HCT116 (cell line): ENCODE data around the gene TRMT61B. TPM values are rescaled to one million over a fixed set of nuclear protein-coding genes. Genes with fewer than 3 reads are reported as not detected.

Source experiments
- ATAC-seq: fragments of 200-7000 bp; cut with Tn5 transposase; 2 replicates; pipeline ENCODE4 v1.9.1; 2020; ENCODE audit warnings: mild to moderate bottlenecking, moderate library complexity
- Bru-seq: library from RNA; stranded (reverse); fragments of 400-500 nt; gene quantifications from one replicate; lab custom pipeline; 2021; lab: Mats Ljungman, UMichigan
- BruChase-seq, 2 experiments: library from RNA; stranded (reverse); fragments of 400-500 nt; gene quantifications; one replicate each; lab custom pipeline; 2021; lab: Mats Ljungman, UMichigan
- BruUV-seq: library from RNA; stranded (reverse); fragments of 400-500 nt; replicated peaks from 2 replicates; lab custom pipeline; 2021; lab: Mats Ljungman, UMichigan
- CTCF ChIA-PET: fragments of 300-600 bp; sonication (Branson Sonifier 250); formaldehyde crosslinking; loops from one replicate; lab custom pipeline; 2021; ENCODE audit warnings: antibody characterized with exemption; lab: Charles Lee
- POLR2A ChIA-PET: fragments of 300-600, 350-600 bp; sonication (Branson Sonifier 250); formaldehyde crosslinking; loops from one replicate; lab custom pipeline; 2021; ENCODE audit warnings: antibody characterized with exemption; lab: Charles Lee
- RAD21 ChIA-PET, 2 experiments: fragments of 300-600 bp; sonication (Branson Sonifier 250); formaldehyde crosslinking; loops; one replicate each; lab custom pipeline; 2023; ENCODE audit warnings: low total read pairs in 2 of 2; ENCODE audit not compliant: uncharacterized antibody in 2 of 2, unreplicated experiment in 2 of 2, low non-redundant PET in 1 of 2; lab: Charles Lee
- DNase-seq: peaks from one replicate; pipeline ENCODE4 v3.0.0-alpha.2; 2010; ENCODE audit warnings: low read depth, low spot score
- H2AFZ ChIP-seq: fragments of 200-600 bp; shearing (Covaris generic), sonication (generic); 2 replicates; pipeline ENCODE4 v1.6.1; 2017; ENCODE audit warnings: low read depth, mixed run types, mixed read lengths, antibody characterized with exemption, low read length; ENCODE audit not compliant: poor library complexity, severe bottlenecking
- H3K27ac ChIP-seq: 2 replicates; pipeline ENCODE4 v1.5.1; 2012; ENCODE audit warnings: low read depth, low read length
- H3K27me3 ChIP-seq: fragments of 200-600 bp; sonication (generic); 2 replicates; pipeline ENCODE4 v1.6.1; 2016; ENCODE audit warnings: mixed run types, low read length, mixed read lengths; ENCODE audit not compliant: insufficient read depth
- H3K36me3 ChIP-seq, 2 experiments: fragments of 200-500 bp in 1 of 2; fragments of 200-600 bp in 1 of 2; sonication (Bioruptor generic) in 1 of 2; sonication (generic) in 1 of 2; 2 replicates each; pipeline versions ENCODE4 v1.5.1 to v1.6.1; 2014 to 2016; ENCODE audit warnings: low read length in 2 of 2, inconsistent platforms in 1 of 2, mixed read lengths in 1 of 2, mixed run types in 1 of 2; ENCODE audit not compliant: insufficient read depth in 2 of 2, control insufficient read depth in 1 of 2
- H3K4me1 ChIP-seq, 2 experiments: fragments of 200-600 bp in 1 of 2; sonication (generic) in 1 of 2; 2 replicates each; pipeline versions ENCODE4 v1.5.1 to v1.6.1; 2012 to 2017; ENCODE audit warnings: low read length in 2 of 2, inconsistent platforms in 1 of 2, mild to moderate bottlenecking in 1 of 2, mixed read lengths in 1 of 2, mixed run types in 1 of 2, moderate library complexity in 1 of 2; ENCODE audit not compliant: insufficient read depth in 2 of 2, control insufficient read depth in 1 of 2
- H3K4me2 ChIP-seq: fragments of 200-600 bp; sonication (generic); 2 replicates; pipeline ENCODE4 v1.6.1; 2017; ENCODE audit warnings: mixed run types, low read length, mixed read lengths
- H3K4me3 ChIP-seq, 2 experiments: fragments of 200-600 bp in 1 of 2; sonication (generic) in 1 of 2; replicated peaks in 1 of 2; 2 replicates each; pipeline ENCODE4 v1.5.1; 2011 to 2016; ENCODE audit warnings: low read length in 2 of 2, control low read depth in 1 of 2, low read depth in 1 of 2, mild to moderate bottlenecking in 1 of 2, mixed read lengths in 1 of 2, mixed run types in 1 of 2
- H3K79me2 ChIP-seq: fragments of 200-600 bp; sonication (generic); 2 replicates; pipeline ENCODE4 v1.6.1; 2017; ENCODE audit warnings: mild to moderate bottlenecking, mixed run types, low read length, moderate library complexity, mixed read lengths; ENCODE audit not compliant: insufficient read depth
- H3K9ac ChIP-seq: fragments of 200-600 bp; sonication (generic); 2 replicates; pipeline ENCODE4 v1.6.1; 2016; ENCODE audit warnings: low read length, mixed read lengths
- H3K9me2 ChIP-seq: fragments of 200-600 bp; sonication (generic), shearing (Covaris generic); 2 replicates; pipeline ENCODE4 v1.6.1; 2017; ENCODE audit warnings: mixed run types, mild to moderate bottlenecking, moderate library complexity; ENCODE audit not compliant: insufficient read depth
- H3K9me3 ChIP-seq, 2 experiments: fragments of 200-500 bp in 1 of 2; fragments of 200-600 bp in 1 of 2; sonication (Bioruptor generic) in 1 of 2; sonication (generic) in 1 of 2; 2 replicates each; pipeline ENCODE4 v1.6.1; 2014 to 2017; ENCODE audit warnings: low read length in 2 of 2, mixed read lengths in 2 of 2, inconsistent platforms in 1 of 2, low read depth in 1 of 2, mild to moderate bottlenecking in 1 of 2, mixed run types in 1 of 2, moderate library complexity in 1 of 2; ENCODE audit not compliant: control insufficient read depth in 1 of 2, insufficient read depth in 1 of 2
- H4K20me1 ChIP-seq: fragments of 200-600 bp; sonication (generic), shearing (Covaris generic); 2 replicates; pipeline ENCODE4 v1.6.1; 2017; ENCODE audit warnings: mixed run types, mild to moderate bottlenecking, moderate library complexity; ENCODE audit not compliant: insufficient read depth
- ATF3 ChIP-seq: IDR thresholded peaks from 2 replicates; pipeline ENCODE4 v1.6.1; 2012
- CBX3 ChIP-seq: IDR thresholded peaks from 2 replicates; pipeline ENCODE4 v1.6.1; 2012; ENCODE audit warnings: low read depth
- CTCF ChIP-seq, 3 experiments: fragments of 200-600 bp in 1 of 3; sonication (generic) in 1 of 3; IDR thresholded peaks in 2 of 3; conservative IDR thresholded peaks in 1 of 3; 2 replicates each; pipeline ENCODE4 v1.5.1; 2012 to 2017; ENCODE audit warnings: low read depth in 2 of 3, low read length in 2 of 3, antibody characterized with exemption in 1 of 3, borderline replicate concordance in 1 of 3, control low read depth in 1 of 3, mild to moderate bottlenecking in 1 of 3, mixed read lengths in 1 of 3, mixed run types in 1 of 3, moderate library complexity in 1 of 3; ENCODE audit not compliant: insufficient read depth in 1 of 3
- EGR1 ChIP-seq: IDR thresholded peaks from 2 replicates; pipeline ENCODE4 v1.6.1; 2012; ENCODE audit warnings: low read depth
- ELF1 ChIP-seq: IDR thresholded peaks from 2 replicates; pipeline ENCODE4 v1.6.1; 2012; ENCODE audit warnings: low read depth, borderline replicate concordance
- EZH2 ChIP-seq: fragments of 200-600 bp; sonication (generic); IDR thresholded peaks from 2 replicates; pipeline ENCODE4 v1.6.1; 2017; ENCODE audit warnings: antibody characterized with exemption, mixed run types
- EZH2phosphoT487 ChIP-seq: fragments of 200-600 bp; IDR thresholded peaks from 2 replicates; pipeline ENCODE4 v1.6.1; 2018; ENCODE audit warnings: antibody characterized with exemption, borderline replicate concordance
- FOSL1 ChIP-seq: IDR thresholded peaks from 2 replicates; pipeline ENCODE4 v1.6.1; 2012; ENCODE audit warnings: low read depth
- JUND ChIP-seq: IDR thresholded peaks from 2 replicates; pipeline ENCODE4 v1.6.1; 2012
- MAX ChIP-seq: IDR thresholded peaks from 2 replicates; pipeline ENCODE4 v1.6.1; 2012
- POLR2AphosphoS5 ChIP-seq: IDR thresholded peaks from 2 replicates; pipeline ENCODE4 v1.6.1; 2011; ENCODE audit warnings: mild to moderate bottlenecking, low read depth, low read length, moderate library complexity
- RAD21 ChIP-seq: IDR thresholded peaks from 2 replicates; pipeline ENCODE4 v1.6.1; 2012; ENCODE audit warnings: low read depth, mild to moderate bottlenecking
- REST ChIP-seq: IDR thresholded peaks from 2 replicates; pipeline ENCODE4 v1.6.1; 2012; ENCODE audit warnings: low read depth
- SIN3A ChIP-seq: IDR thresholded peaks from 2 replicates; pipeline ENCODE4 v1.6.1; 2012; ENCODE audit warnings: low read depth
- SP1 ChIP-seq: IDR thresholded peaks from 2 replicates; pipeline ENCODE4 v1.6.1; 2012; ENCODE audit warnings: low read depth
- SRF ChIP-seq: IDR thresholded peaks from 2 replicates; pipeline ENCODE4 v1.6.1; 2012; ENCODE audit warnings: low read depth
- TCF7L2 ChIP-seq: IDR thresholded peaks from 2 replicates; pipeline ENCODE4 v1.7.0; 2011; ENCODE audit warnings: borderline replicate concordance, inconsistent platforms; ENCODE audit not compliant: insufficient read depth, insufficient read length; ENCODE audit errors: extremely low read depth
- YY1 ChIP-seq: IDR thresholded peaks from 2 replicates; pipeline ENCODE4 v1.6.1; 2011; ENCODE audit warnings: low read length, low read depth, moderate library complexity, mild to moderate bottlenecking; ENCODE audit not compliant: insufficient replicate concordance; ENCODE audit errors: extremely low read depth
- ZFX ChIP-seq: fragments of 450-650 bp; IDR thresholded peaks from 2 replicates; pipeline ENCODE4 v1.6.1; 2017
- intact Hi-C: fragments of 100-400 bp; cut with micrococcal nuclease; formaldehyde crosslinking; loops from 2 replicates; pipeline ENCODE4 v1.10.0; 2022
- long read RNA-seq: library from polyadenylated mRNA; unstranded; transcript quantifications from one replicate; pipeline ENCODE4 v2.0.0, GENCODE V29; 2021; ENCODE audit not compliant: unreplicated experiment
- polyA plus RNA-seq: library from polyadenylated mRNA; unstranded; fragments of >200 nt; gene quantifications from 2 replicates; pipeline ENCODE4 v1.2.1, GENCODE V29; 2012; ENCODE audit warnings: missing spikeins
- total RNA-seq: library from RNA; stranded (reverse); gene quantifications from one replicate; pipeline ENCODE4 v1.2.1, GENCODE V29; 2021; ENCODE audit not compliant: unreplicated experiment

TRMT61B gene
- total RNA-seq (12.8 TPM), Bru-seq, nascent RNA (percentile 84 among the genes with signal in this experiment), BruChase-seq, experiment 1, labeled RNA remaining after a 6-hour chase (percentile 69 among the genes with signal in this experiment), BruChase-seq, experiment 2, labeled RNA remaining after a 2-hour chase (percentile 86 among the genes with signal in this experiment)
- polyA plus RNA-seq: 6.1 and 8.8 TPM in 2 replicates
- long read RNA-seq, transcript TRMT61B-201 (7 exons, 1,836 nt): major isoform, 20 of 38 reads
- long read RNA-seq, partial matches to known transcripts: 3 of 38 reads
- long read RNA-seq, other reads (novel, unspliced or antisense): 15 of 38 reads

GRCh38 chr2:28870146-28870891 lies at the start of gene TRMT61B:
Gene TRMT61B (minus strand): TSS chr2:28870309. CDS start chr2:28870277, 32 bp downstream.
- Histone ChIP-seq H3K9me2 (no peaks in the 10 kb centered on the region), H3K4me1 (peaks cover 10 to 14% of the 10 kb centered on the region in 2 experiments; a peak in 3 of 4 replicates), H3K36me3 (0 out of 4 replicates have a peak, but pooled peaks cover 0 to 3% of the 10 kb centered on the region in 2 experiments), H3K79me2 (peaks cover 43% of the 10 kb centered on the region), H3K9ac (peak within 1 kb of the TSS; percentile 89), H3K9me3 (no peaks in the 10 kb centered on the region), H3K27me3 (peaks cover 6% of the 10 kb centered on the region; the same call in 1 of the 2 replicates), H3K4me3 (peak within 1 kb of the TSS; percentile 86 to 97), H3K4me2 (peak within 1 kb of the TSS; percentile 99), H3K27ac (peak within 1 kb of the TSS; percentile 54), H4K20me1 (no peaks in the 10 kb centered on the region), H2AFZ (peak within 1 kb of the TSS; percentile 71)
- ChIA-PET POLR2A (interaction anchor here (0.7 to 1.4 kb wide), 4 partner anchors 8 to 118 kb away, joined by 3 to 6 read pairs (median 3); partner anchors contain the start of genes PPP1CB and WDR43), RAD21 (no interaction called here), CTCF (no interaction called here)
- intact Hi-C loops: no loop called here
- TSS peak; percentile 98 for BruUV-seq
- DNase-seq (peak; percentile 87), ATAC-seq (peak; percentile 98)
- peak; percentile 48; the same call in 1 of the 2 replicates for TF ChIP-seq ZFX
- no peak for TF ChIP-seq JUND
- TF ChIP-seq RAD21: no peak
- TF ChIP-seq SP1: peak; percentile 88
- peak; percentile 99 for TF ChIP-seq SRF
- peak; percentile 69 for TF ChIP-seq EGR1
- TF ChIP-seq EZH2phosphoT487: no peak
- TF ChIP-seq CBX3: peak; percentile 98
- TF ChIP-seq ELF1: peak; percentile 40; the same call in 1 of the 2 replicates
- TF ChIP-seq YY1: peak; percentile 89
- TF ChIP-seq MAX: peak; percentile 99
- peak; percentile 95 for TF ChIP-seq SIN3A
- TF ChIP-seq POLR2AphosphoS5: peak; percentile 97
- TF ChIP-seq EZH2: no peak
- TF ChIP-seq CTCF (IDR thresholded peaks at IDR 0.05 in 2 of 3, conservative IDR thresholded peaks at IDR 0.05 in 1 of 3; ENCODE audit: borderline replicate concordance in 1 of 3, insufficient read depth in 1 of 3, low read depth in 2 of 3, low read length in 2 of 3): no peak
- peak; percentile 45 for TF ChIP-seq TCF7L2
- TF ChIP-seq ATF3: no peak
- TF ChIP-seq REST: no peak
- TF ChIP-seq FOSL1: no peak
